ENCODE data around the gene MAP3K8. TPM values are rescaled to one million over a fixed set of nuclear protein-coding genes. Genes with fewer than 3 reads are reported as not detected.

Gene MAP3K8
- total RNA-seq, 1 donor from 2014 or later, result 5.1 TPM

DNA sequence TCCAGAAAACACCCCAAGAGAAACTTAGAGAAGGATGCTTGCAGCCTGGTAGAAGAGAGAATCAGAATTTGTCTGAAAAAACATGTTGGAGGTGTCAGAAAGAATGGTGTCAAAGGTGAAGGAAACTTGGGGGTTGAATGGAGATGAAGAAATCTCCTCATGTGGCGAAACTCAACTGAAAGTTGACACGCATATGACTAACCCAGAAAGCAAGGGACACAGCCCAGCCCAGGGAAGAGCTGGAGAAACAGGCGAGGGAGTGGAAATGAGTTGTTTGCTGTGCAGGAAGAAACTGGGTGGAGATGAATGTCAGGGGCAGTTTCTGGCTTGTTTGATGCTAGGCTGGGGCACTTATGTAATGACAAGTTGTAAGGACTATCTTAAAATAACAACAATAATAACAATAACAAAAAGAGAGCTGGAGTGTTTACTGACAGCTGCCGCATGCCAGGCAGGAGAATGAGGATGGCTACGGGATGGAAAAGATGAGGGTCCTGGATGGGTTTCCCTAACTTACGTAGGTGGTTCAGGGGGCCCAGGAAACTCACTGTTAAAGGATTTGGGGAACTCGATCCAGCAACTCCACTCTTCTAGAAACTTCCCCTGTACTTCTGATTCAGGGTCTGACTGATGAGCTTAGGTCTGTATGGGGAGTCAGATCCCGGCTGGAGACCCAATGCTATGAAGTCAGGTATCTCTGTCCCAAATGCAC lies 57.4 kb downstream of the MAP3K8 start:
- Mint-ChIP-seq H3K27me3 (ENCODE audit: low read depth, unreplicated experiment) (peaks cover 13% of the 10 kb centered on the region), H3K36me3 (ENCODE audit: low read depth, unreplicated experiment) (no peaks in the 10 kb centered on the region), H3K9me3 (ENCODE audit: unreplicated experiment) (no peaks in the 10 kb centered on the region), H3K4me3 (ENCODE audit: unreplicated experiment) (no peak overlapping the region), H3K4me1 (ENCODE audit: low read depth, unreplicated experiment) (peaks cover 10% of the 10 kb centered on the region), H3K27ac (ENCODE audit: unreplicated experiment) (no peak overlapping the region)
- no peak overlapping the region for H3K4me3 ChIP-seq (ENCODE audit: insufficient read depth, low read depth, low read length)
- no peak overlapping the region for H2AFZ ChIP-seq (ENCODE audit: low read depth, low read length)
- H3K27ac ChIP-seq (ENCODE audit: low read depth, low read length), result no peak overlapping the region
- H3K9me3 ChIP-seq (ENCODE audit: insufficient read depth, low read depth, low read length), result no peaks in the 10 kb centered on the region
- H3K4me2 ChIP-seq (ENCODE audit: low read length), result no peak overlapping the region
- H3K27me3 ChIP-seq (ENCODE audit: insufficient read depth, low read length), result peaks cover 2% of the 10 kb centered on the region
- no peaks in the 10 kb centered on the region for H3K79me2 ChIP-seq (ENCODE audit: insufficient read depth, low read length)
- TF ChIP-seq, protein P1, sequence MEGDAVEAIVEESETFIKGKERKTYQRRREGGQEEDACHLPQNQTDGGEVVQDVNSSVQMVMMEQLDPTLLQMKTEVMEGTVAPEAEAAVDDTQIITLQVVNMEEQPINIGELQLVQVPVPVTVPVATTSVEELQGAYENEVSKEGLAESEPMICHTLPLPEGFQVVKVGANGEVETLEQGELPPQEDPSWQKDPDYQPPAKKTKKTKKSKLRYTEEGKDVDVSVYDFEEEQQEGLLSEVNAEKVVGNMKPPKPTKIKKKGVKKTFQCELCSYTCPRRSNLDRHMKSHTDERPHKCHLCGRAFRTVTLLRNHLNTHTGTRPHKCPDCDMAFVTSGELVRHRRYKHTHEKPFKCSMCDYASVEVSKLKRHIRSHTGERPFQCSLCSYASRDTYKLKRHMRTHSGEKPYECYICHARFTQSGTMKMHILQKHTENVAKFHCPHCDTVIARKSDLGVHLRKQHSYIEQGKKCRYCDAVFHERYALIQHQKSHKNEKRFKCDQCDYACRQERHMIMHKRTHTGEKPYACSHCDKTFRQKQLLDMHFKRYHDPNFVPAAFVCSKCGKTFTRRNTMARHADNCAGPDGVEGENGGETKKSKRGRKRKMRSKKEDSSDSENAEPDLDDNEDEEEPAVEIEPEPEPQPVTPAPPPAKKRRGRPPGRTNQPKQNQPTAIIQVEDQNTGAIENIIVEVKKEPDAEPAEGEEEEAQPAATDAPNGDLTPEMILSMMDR (IDR thresholded peaks at IDR 0.05; ENCODE audit: insufficient read depth, low read depth, low read length), result no peak
- TF ChIP-seq EZH2 (IDR thresholded peaks at IDR 0.05; ENCODE audit: insufficient read depth, low read length), result no peak
- no peaks in the 10 kb centered on the region for H4K20me1 ChIP-seq (ENCODE audit: insufficient read depth, low read length)
- no peak overlapping the region for H3K9ac ChIP-seq (ENCODE audit: low read length)
- no peaks in the 10 kb centered on the region for H3K36me3 ChIP-seq (ENCODE audit: insufficient read depth, low read length)
- peaks cover 2% of the 10 kb centered on the region for H3K4me1 ChIP-seq (ENCODE audit: insufficient read depth, low read length)
- no peak for FAIRE-seq
- no peak for DNase-seq (ENCODE audit: low read depth)

DNA sequence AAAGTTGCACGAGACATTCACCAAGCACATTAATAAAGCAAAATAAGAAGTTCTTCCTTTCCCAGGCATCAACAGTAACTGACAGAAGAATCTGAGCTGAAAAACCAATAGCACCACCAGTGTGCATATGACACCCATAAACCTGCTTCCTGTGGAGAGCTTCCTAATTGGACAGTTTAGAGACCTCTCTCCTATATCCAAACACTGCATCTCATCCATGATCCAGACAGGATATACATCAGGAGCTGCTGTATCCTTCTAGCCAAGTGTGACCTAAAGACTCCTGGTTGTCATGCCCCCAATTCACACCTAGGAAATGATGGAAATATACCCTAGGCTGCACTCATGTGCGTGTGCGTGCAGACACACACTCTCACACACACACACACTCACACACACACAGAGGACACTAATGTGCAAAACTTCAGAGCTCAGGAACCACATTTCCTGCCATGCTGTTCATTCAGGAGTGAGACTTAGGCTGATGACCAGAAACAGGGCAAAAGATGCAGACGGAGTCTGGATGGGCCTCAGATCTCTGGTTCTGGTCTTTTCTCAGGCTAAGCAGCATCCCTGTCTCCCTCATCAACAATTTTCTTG lies 58.0 kb downstream of the MAP3K8 start:
- DNase-seq (ENCODE audit: low read depth) (no peak), FAIRE-seq (no peak)
- no peak overlapping the region for H3K27ac ChIP-seq (ENCODE audit: low read depth, low read length)
- H3K9me3 ChIP-seq (ENCODE audit: insufficient read depth, low read depth, low read length), result no peaks in the 10 kb centered on the region
- no peaks in the 10 kb centered on the region for H3K79me2 ChIP-seq (ENCODE audit: insufficient read depth, low read length)
- no peak overlapping the region for H2AFZ ChIP-seq (ENCODE audit: low read depth, low read length)
- no peak for TF ChIP-seq EZH2 (IDR thresholded peaks at IDR 0.05; ENCODE audit: insufficient read depth, low read length)
- TF ChIP-seq, protein P1 (IDR thresholded peaks at IDR 0.05; ENCODE audit: insufficient read depth, low read depth, low read length), result no peak
- H3K4me1 ChIP-seq (ENCODE audit: insufficient read depth, low read length), result peaks cover 2% of the 10 kb centered on the region
- H3K4me3 ChIP-seq (ENCODE audit: insufficient read depth, low read depth, low read length), result no peak overlapping the region
- no peaks in the 10 kb centered on the region for H3K36me3 ChIP-seq (ENCODE audit: insufficient read depth, low read length)
- Mint-ChIP-seq H3K36me3 (ENCODE audit: low read depth, unreplicated experiment) (no peaks in the 10 kb centered on the region), H3K9me3 (ENCODE audit: unreplicated experiment) (no peaks in the 10 kb centered on the region), H3K27me3 (ENCODE audit: low read depth, unreplicated experiment) (peaks cover 13% of the 10 kb centered on the region), H3K4me3 (ENCODE audit: unreplicated experiment) (no peak overlapping the region), H3K27ac (ENCODE audit: unreplicated experiment) (no peak overlapping the region), H3K4me1 (ENCODE audit: low read depth, unreplicated experiment) (peaks cover 10% of the 10 kb centered on the region)
- H3K9ac ChIP-seq (ENCODE audit: low read length), result no peak overlapping the region
- no peaks in the 10 kb centered on the region for H4K20me1 ChIP-seq (ENCODE audit: insufficient read depth, low read length)
- no peak overlapping the region for H3K4me2 ChIP-seq (ENCODE audit: low read length)
- H3K27me3 ChIP-seq (ENCODE audit: insufficient read depth, low read length), result peaks cover 2% of the 10 kb centered on the region
